ENCODE measurements around the gene DLG2.
"Not testable (repeated sequence)": the region's sequence is repeated elsewhere in the genome, so short reads cannot be mapped to it uniquely, and the experiment has no call there.

Gene DLG2

GRCh38 chr11:84993386-84993785 lies 633.8 kb downstream of the DLG2 start:
- no peak for DNase-seq (ENCODE audit: low spot score)

DNA sequence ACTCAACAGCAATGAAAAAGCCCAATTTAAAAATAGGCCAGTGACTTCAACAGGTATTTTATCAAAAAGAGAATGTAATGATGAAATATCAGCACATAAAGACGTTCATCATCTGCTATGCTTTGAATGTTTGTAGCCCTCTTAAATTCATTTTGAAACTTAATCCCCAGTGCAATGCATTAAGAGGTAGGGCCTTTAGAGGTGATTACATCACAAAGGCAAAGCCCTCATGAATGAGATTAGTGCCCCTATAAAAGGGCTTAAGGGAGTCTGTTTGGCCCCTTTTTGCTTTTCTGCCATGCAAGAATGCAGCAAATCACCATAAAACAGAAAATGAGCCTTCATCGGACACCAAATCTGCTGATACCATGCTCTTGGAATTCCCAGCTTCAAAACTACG lies 637.0 kb downstream of the DLG2 start:
- DNase-seq (ENCODE audit: low spot score) = no peak

GRCh38 chr11:84987686-84988187 lies 639.4 kb downstream of the DLG2 start:
- not testable (repeated sequence) for DNase-seq (ENCODE audit: low spot score)

GRCh38 chr11:84981301-84981700 lies 645.8 kb downstream of the DLG2 start:
- DNase-seq (ENCODE audit: low spot score) = no peak

GRCh38 chr11:84969103-84969502 lies 658.0 kb downstream of the DLG2 start:
- DNase-seq (ENCODE audit: low spot score) = no peak

DNA sequence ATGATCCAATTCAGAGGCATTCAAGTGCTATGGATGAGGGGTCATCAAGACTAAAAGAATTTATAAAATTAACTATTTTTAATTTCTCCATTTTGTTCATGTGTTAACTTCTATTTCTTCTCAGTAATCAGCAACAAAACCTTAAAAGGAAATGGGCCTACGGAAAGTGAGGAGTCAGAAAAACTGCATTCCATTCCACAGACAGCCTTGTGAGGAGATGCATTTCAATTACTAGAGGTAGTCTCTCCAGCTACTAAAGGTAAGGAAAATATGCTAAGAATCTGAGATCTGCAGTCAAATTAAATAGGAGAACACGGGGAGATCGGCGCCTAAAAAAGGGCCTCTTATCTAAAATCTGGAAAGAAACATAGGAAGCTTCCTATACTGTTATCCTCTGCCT lies 661.7 kb downstream of the DLG2 start:
- no peak for DNase-seq (ENCODE audit: low spot score)

GRCh38 chr11:84963240-84963639 lies 663.9 kb downstream of the DLG2 start:
- no peak for DNase-seq (ENCODE audit: low spot score)

- DNase-seq (ENCODE audit: low spot score) = no peak
Measured at GRCh38 chr11:84962018-84962417, 665.1 kb downstream of the DLG2 start.

GRCh38 chr11:84958295-84958694 lies 668.8 kb downstream of the DLG2 start:
- no peak for DNase-seq (ENCODE audit: low spot score)

- DNase-seq (ENCODE audit: low spot score) = no peak
Measured at GRCh38 chr11:84950569-84951270, 676.4 kb downstream of the DLG2 start.

DNA sequence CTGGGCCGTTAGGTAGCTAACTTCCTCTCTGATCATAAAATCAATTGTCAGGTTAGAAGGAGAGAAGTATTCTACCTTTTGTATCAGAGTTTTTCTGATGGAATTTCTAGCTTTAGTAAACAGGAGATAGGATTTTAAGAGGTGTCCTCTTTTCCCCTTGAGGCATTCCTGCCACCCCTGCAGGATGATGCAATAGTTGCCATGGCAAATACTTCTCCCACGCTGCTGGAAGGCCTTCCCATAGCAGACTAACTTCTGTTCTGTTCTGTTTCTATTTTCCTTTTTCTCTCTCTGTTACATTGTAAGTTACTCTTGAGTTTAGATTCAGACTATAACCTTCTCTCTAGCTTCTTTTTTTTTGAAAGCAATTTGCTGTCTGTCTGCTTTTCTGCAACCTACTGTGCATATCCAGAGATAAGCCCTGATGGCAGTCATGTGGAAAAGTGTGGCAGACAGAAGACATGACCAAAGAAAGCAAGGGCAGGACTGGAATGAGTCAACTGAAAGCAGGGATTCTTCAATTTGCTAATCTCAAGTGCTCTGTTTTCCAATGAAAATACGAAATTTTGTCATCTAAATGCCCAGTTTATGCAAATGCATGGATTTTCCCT lies 679.1 kb downstream of the DLG2 start:
- DNase-seq (ENCODE audit: low spot score) = no peak

DNA sequence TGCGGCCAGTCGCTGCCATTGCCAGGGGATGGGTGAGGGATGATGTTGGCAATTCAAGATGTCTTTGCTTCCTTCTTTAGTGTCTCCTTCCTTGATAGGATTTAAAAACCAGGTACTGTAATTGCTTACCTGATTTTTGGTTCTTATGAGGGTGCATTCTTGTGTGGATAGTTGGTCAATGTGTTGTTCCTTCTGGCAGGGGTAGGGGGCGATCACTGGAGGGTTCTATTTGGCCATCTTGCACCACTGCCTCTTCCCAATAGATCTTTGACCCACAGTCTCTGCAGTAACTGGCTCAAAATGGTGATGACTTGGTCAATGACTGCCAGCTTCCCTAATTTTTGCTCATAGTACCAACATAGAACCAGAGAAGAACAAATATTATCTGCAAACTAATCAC lies 680.1 kb downstream of the DLG2 start:
- DNase-seq (ENCODE audit: low spot score) = no peak

DNA sequence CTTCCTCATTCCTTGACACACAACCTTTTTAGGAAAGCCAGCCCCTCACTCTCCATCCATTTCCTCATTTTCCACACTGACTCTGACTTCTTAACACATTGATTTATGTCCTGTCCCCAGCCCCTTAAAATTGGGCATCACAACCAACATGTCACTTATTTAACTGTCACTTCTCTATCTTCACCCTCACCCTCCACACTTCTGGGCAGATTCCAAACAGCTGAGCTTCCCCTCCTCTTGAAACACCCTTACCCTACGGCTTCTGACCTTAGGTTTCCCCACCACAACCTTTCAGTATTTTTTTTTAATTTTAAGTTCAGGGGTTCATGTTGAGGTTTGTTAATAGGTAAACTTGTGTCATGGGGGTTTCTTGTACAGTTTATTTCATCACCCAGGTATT lies 696.3 kb downstream of the DLG2 start:
- no peak for DNase-seq (ENCODE audit: low spot score)

DNA sequence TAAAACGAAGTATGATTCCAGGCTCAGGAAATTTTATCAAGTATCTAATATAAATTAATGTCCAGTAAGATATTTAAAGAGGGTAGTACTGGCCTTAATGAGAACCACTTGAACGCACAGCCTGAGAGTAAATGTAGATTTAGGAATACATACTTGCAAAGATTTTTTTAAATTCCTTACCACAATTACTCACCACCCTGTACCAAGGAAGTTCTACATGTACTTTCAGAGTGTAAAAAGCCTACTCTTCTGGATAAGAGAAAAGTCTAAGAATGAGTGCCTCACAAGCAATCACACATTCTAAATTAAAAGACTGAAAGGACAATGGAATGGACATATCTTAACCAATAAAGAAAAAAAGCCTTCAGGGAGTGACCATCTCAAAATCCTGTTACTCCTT lies 697.4 kb downstream of the DLG2 start:
- DNase-seq (ENCODE audit: low spot score) = no peak

DNA sequence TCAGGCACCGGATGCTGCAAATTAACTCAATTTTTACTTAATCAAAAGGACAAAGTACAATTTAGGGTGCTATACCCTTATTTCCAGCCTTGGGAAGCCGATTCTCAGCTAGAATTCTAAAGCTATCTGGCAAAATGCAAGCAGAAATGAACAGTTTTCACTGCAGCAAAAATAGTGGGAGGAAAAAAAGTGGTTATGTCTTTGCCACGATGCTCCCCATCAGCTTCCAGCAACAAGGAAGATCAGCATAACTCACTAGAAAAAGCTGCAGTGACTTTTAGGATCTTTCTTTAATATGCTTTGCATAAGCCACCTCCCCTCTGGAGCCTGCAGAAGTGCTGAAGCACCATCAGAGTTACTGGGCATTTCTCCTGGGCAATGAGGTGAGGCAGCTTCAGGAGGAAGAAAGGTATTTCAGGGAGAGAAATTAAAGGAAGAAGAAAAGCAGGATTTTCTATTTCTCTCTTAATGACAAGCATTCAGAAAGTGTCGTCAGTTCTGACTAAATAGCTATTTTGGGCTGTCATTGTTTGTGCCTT lies 702.9 kb downstream of the DLG2 start:
- no peak for DNase-seq (ENCODE audit: low spot score)

- DNase-seq (ENCODE audit: low spot score) = no peak
Measured at GRCh38 chr11:84923489-84923888, 703.7 kb downstream of the DLG2 start.

- no peak for DNase-seq (ENCODE audit: low spot score)
Measured at GRCh38 chr11:84922836-84923235, 704.3 kb downstream of the DLG2 start.

- no peak for DNase-seq (ENCODE audit: low spot score)
Measured at GRCh38 chr11:84922212-84922805, 704.8 kb downstream of the DLG2 start.

DNA sequence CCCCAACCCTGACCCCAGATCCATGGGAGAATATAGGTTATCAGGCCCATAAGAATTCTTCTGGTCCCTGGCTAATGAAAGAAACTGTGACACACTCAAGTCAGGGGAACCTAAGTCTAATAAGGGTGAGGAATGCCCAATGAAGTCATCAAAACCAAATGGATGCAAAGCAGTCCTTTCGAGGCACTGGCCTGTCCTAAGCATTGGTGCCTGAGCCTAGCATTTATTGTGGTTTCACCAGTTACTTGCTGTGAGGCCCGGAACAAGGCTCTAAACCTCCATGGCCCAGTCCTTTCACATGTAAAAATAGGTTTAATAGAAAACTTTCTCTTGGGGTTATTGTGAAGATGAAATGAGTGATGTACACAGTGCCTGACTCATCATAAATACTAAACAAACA lies 712.6 kb downstream of the DLG2 start:
- no peak for DNase-seq (ENCODE audit: low spot score)

GRCh38 chr11:84909740-84910139 lies 717.4 kb downstream of the DLG2 start:
- no peak for DNase-seq (ENCODE audit: low spot score)

DNA sequence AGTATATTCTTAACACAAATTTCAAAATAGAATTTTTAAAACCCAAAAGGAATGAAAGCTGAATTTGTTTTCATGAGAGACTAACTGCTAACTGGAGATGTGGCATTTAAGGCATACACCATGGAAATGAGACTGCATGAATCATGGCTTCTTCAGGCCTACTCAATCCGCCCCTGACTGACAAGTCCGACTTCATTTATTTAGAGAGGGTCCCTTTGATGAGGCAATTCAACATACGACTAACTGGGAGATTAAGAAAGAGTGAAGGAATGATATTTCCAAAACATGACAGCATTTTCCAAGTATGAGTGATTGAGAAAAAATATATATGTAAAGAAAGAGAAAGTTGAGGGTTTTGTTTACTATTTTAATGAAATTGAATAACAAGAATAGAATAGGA lies 720.1 kb downstream of the DLG2 start:
- no peak for DNase-seq (ENCODE audit: low spot score)

- no peak for DNase-seq (ENCODE audit: low spot score)
Measured at GRCh38 chr11:84905411-84905810, 721.7 kb downstream of the DLG2 start.

DNA sequence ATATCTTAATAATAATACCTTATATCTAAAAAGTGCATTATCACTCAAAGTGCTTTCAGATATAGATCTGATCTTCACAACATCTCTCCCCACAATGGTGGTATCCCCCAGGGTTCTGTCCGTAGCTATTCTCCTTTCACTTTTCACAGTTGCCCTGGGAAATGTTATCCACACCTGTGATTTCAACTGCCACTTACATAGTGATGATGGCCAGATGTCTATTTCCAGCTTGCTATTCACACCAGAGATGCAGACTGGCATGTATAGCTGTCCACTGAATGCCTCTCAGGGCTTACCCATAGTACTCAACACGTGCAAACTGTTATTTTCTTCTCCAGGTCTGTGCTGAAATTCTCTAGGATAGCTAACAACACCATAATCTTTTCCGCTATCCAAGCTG lies 724.7 kb downstream of the DLG2 start:
- no peak for DNase-seq (ENCODE audit: low spot score)
